GM18502 (cell line): Measurements from ENCODE around the gene ITPRIPL1.

Experiments used
- ATAC-seq: cut with Tn5 transposase; IDR thresholded peaks from one replicate; pipeline ENCODE4 v1.9.1; 2021; ENCODE audit warnings: mild to moderate bottlenecking; ENCODE audit not compliant: unreplicated experiment, poor library complexity

The ITPRIPL1 gene

GRCh38 chr2:96353032-96353561 is 28.0 kb downstream of the ITPRIPL1 start:
- no peak for ATAC-seq

- no peak for ATAC-seq
These were observed 28.5 kb downstream of the ITPRIPL1 start for GRCh38 chr2:96353606-96354101.

GRCh38 chr2:96354492-96354891 is 29.4 kb downstream of the ITPRIPL1 start:
- no peak for ATAC-seq

GRCh38 chr2:96356889-96357288 is 31.8 kb downstream of the ITPRIPL1 start:
- no peak for ATAC-seq

GRCh38 chr2:96359310-96359709 is 34.2 kb downstream of the ITPRIPL1 start:
- no peak for ATAC-seq

- no peak for ATAC-seq
These were observed 34.7 kb downstream of the ITPRIPL1 start for GRCh38 chr2:96359866-96360265.

- no peak for ATAC-seq
These were observed 36.6 kb downstream of the ITPRIPL1 start for GRCh38 chr2:96361751-96362150.

GRCh38 chr2:96369186-96369585 is 44.1 kb downstream of the ITPRIPL1 start:
- no peak for ATAC-seq

- no peak for ATAC-seq
These were observed 49.3 kb downstream of the ITPRIPL1 start for GRCh38 chr2:96374211-96374951.
